ENCODE data around the gene CLSTN3. TPM values are rescaled to one million over a fixed set of nuclear protein-coding genes. Genes with fewer than 3 reads are reported as not detected.

CLSTN3 gene
- total and polyA plus RNA-seq, 2 donors (not counting 1 experiment from before 2014, with no cell fraction given), result 31.7 to 36.5 TPM

DNA sequence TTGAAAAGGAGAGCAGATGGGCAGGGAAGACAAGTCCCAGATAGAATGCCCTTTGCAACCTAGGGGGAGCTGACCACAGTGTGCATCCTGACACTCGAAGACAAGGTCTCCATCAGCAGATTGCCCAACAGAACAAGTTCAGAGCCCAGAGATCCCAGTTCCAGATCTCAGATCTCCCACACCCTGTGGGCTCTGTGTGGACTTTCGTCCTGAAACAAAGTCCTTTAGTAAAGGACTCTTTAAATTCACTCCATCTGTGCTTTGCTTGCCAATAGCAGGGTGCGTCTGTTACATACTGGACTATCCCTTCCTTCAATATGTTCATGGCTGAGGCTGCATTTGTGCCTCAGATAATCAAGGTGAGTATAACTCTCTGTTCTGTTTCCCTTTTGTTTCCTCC lies 12.5 kb upstream of the CLSTN3 start:
- H3K27ac ChIP-seq (ENCODE audit: low read length in 2 of 2), result no peak overlapping the region
- H3K9ac ChIP-seq (ENCODE audit: low read length), result no peak overlapping the region
- ChIA-PET CTCF (interaction anchor here (0.6 kb wide), 1 partner anchor 26 kb away, joined by 3 read pairs; no protein-coding TSS in a partner anchor), POLR2A (no interaction called here)
- intact Hi-C loops (cut with micrococcal nuclease), result no loop called here
- H3K36me3 ChIP-seq (replicated peaks in 1 of 2; ENCODE audit: control extremely low read depth in 1 of 2, control insufficient read depth in 1 of 2, extremely low read depth in 1 of 2, insufficient read depth in 2 of 2, low read length in 1 of 2), result peaks cover 0 to 30% of the 10 kb centered on the region in 2 experiments
- Mint-ChIP-seq H3K4me3 (no peak overlapping the region), H3K9me3 (ENCODE audit: insufficient read depth) (no peaks in the 10 kb centered on the region), H3K27ac (no peak overlapping the region), H3K4me1 (peaks cover 4% of the 10 kb centered on the region), H3K27me3 (no peaks in the 10 kb centered on the region)
- H3K9me3 ChIP-seq (ENCODE audit: control extremely low read depth in 1 of 3, control insufficient read depth in 2 of 3, insufficient read depth in 1 of 3, low read length in 2 of 3), result no peaks in the 10 kb centered on the region
- no peak overlapping the region for H3K4me3 ChIP-seq (ENCODE audit: control extremely low read depth in 1 of 5, extremely low read depth in 1 of 5, insufficient read depth in 1 of 5, low read depth in 2 of 5, low read length in 4 of 5)
- H2AFZ ChIP-seq (ENCODE audit: insufficient read depth, low read depth, low read length, poor library complexity, severe bottlenecking), result no peak overlapping the region
- DNase-seq (no peak), ATAC-seq (ENCODE audit: low read depth) (no peak)
- no peak overlapping the region for H3K4me2 ChIP-seq (replicated peaks; ENCODE audit: low read depth, low read length, poor library complexity, severe bottlenecking)
- no peak for TF ChIP-seq EZH2 (IDR thresholded peaks at IDR 0.05; ENCODE audit: borderline replicate concordance, insufficient read depth, low read depth, low read length, poor library complexity, severe bottlenecking)
- TF ChIP-seq, protein P1, sequence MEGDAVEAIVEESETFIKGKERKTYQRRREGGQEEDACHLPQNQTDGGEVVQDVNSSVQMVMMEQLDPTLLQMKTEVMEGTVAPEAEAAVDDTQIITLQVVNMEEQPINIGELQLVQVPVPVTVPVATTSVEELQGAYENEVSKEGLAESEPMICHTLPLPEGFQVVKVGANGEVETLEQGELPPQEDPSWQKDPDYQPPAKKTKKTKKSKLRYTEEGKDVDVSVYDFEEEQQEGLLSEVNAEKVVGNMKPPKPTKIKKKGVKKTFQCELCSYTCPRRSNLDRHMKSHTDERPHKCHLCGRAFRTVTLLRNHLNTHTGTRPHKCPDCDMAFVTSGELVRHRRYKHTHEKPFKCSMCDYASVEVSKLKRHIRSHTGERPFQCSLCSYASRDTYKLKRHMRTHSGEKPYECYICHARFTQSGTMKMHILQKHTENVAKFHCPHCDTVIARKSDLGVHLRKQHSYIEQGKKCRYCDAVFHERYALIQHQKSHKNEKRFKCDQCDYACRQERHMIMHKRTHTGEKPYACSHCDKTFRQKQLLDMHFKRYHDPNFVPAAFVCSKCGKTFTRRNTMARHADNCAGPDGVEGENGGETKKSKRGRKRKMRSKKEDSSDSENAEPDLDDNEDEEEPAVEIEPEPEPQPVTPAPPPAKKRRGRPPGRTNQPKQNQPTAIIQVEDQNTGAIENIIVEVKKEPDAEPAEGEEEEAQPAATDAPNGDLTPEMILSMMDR (IDR thresholded peaks at IDR 0.05), result no peak
- H3K4me1 ChIP-seq (ENCODE audit: control insufficient read depth in 2 of 2, insufficient read depth in 2 of 2, low read length in 2 of 2), result peaks cover 0 to 2% of the 10 kb centered on the region in 2 donors
- H3K27me3 ChIP-seq (replicated peaks in 1 of 4; ENCODE audit: control extremely low read depth in 1 of 4, control insufficient read depth in 3 of 4, insufficient read depth in 4 of 4, low read length in 3 of 4), result no peaks in the 10 kb centered on the region
- WGBS (ENCODE audit: insufficient coverage), result 100% methylated on average over 2 of the region's 3 CpGs
- peaks cover 8% of the 10 kb centered on the region for H4K20me1 ChIP-seq (ENCODE audit: control insufficient read depth, insufficient read depth, low read length, poor library complexity, severe bottlenecking)
- no peaks in the 10 kb centered on the region for H3K79me2 ChIP-seq (ENCODE audit: control insufficient read depth, insufficient read depth, low read length)

DNA sequence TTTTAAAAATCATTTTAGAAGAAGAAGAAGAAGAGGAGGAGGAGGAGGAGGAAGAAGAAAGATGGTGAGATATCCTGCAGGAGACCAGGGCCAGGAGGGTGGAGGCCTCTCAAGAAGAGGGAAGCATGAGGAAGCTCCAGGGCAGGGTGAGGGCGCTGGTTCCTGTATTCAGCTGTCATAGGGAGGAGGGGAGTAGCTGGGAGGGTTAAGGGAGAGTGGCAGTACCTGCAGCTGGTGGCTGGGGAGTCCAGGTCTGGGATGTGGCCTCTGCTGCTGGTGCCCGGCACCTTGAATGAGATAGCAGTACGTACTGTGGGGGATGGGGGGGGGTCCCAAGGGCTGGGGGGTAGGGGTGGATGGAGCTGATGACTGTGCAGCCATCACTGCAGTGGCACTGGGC lies 11.3 kb upstream of the CLSTN3 start:
- Histone ChIP-seq H3K4me1 (ENCODE audit: control insufficient read depth in 2 of 2, insufficient read depth in 2 of 2, low read length in 2 of 2) (no peaks in the 10 kb centered on the region), H3K4me3 (ENCODE audit: control extremely low read depth in 1 of 5, extremely low read depth in 1 of 5, insufficient read depth in 1 of 5, low read depth in 2 of 5, low read length in 4 of 5) (no peak overlapping the region), H4K20me1 (ENCODE audit: control insufficient read depth, insufficient read depth, low read length, poor library complexity, severe bottlenecking) (peaks cover 1% of the 10 kb centered on the region), H3K9me3 (ENCODE audit: control extremely low read depth in 1 of 3, control insufficient read depth in 2 of 3, insufficient read depth in 1 of 3, low read length in 2 of 3) (no peaks in the 10 kb centered on the region), H3K79me2 (ENCODE audit: control insufficient read depth, insufficient read depth, low read length) (no peaks in the 10 kb centered on the region), H2AFZ (ENCODE audit: insufficient read depth, low read depth, low read length, poor library complexity, severe bottlenecking) (no peak overlapping the region), H3K36me3 (replicated peaks in 1 of 2; ENCODE audit: control extremely low read depth in 1 of 2, control insufficient read depth in 1 of 2, extremely low read depth in 1 of 2, insufficient read depth in 2 of 2, low read length in 1 of 2) (peaks cover 0 to 30% of the 10 kb centered on the region in 2 experiments), H3K4me2 (replicated peaks; ENCODE audit: low read depth, low read length, poor library complexity, severe bottlenecking) (no peak overlapping the region), H3K27me3 (replicated peaks in 1 of 4; ENCODE audit: control extremely low read depth in 1 of 4, control insufficient read depth in 3 of 4, insufficient read depth in 4 of 4, low read length in 3 of 4) (no peaks in the 10 kb centered on the region), H3K9ac (ENCODE audit: low read length) (no peak overlapping the region), H3K27ac (ENCODE audit: low read length in 2 of 2) (no peak overlapping the region)
- DNase-seq, result no peak
- intact Hi-C loops (cut with micrococcal nuclease), result no loop called here
- TF ChIP-seq EZH2 (IDR thresholded peaks at IDR 0.05; ENCODE audit: borderline replicate concordance, insufficient read depth, low read depth, low read length, poor library complexity, severe bottlenecking), result no peak
- TF ChIP-seq, protein P1 (IDR thresholded peaks at IDR 0.05), result no peak
- Mint-ChIP-seq H3K4me3 (no peak overlapping the region), H3K4me1 (no peaks in the 10 kb centered on the region), H3K27me3 (no peaks in the 10 kb centered on the region), H3K9me3 (ENCODE audit: insufficient read depth) (no peaks in the 10 kb centered on the region), H3K27ac (no peak overlapping the region)
- no peak for ATAC-seq (ENCODE audit: low read depth)
- 92% methylated on average over 3 of the region's 3 CpGs for WGBS (ENCODE audit: insufficient coverage)
- ChIA-PET POLR2A (no interaction called here), CTCF (interaction anchor here (0.9 to 1.3 kb wide), 2 partner anchors 10 to 154 kb away, joined by 3 read pairs; partner anchors contain the start of gene C1RL)
